Parathyroid adenoma (tissue), 2 donors: ENCODE data around the gene SHKBP1.

ENCODE experiments used
- H2AFZ ChIP-seq: fragments of 300-600 bp; sonication (generic); one replicate; pipeline ENCODE4 v1.7.0; 2017; ENCODE audit warnings: antibody characterized with exemption, mild to moderate bottlenecking
- H3K27ac ChIP-seq: fragments of 300-600 bp; sonication (generic); one replicate; pipeline ENCODE4 v1.7.0; 2017
- H3K27me3 ChIP-seq: fragments of 300-600 bp; sonication (generic); one replicate; pipeline ENCODE4 v1.7.0; 2017; ENCODE audit warnings: low read length; ENCODE audit not compliant: control insufficient read depth, insufficient read depth
- H3K36me3 ChIP-seq: fragments of 300-600 bp; sonication (generic); one replicate; pipeline ENCODE4 v1.7.0; 2017; ENCODE audit warnings: low read length; ENCODE audit not compliant: control insufficient read depth, insufficient read depth
- H3K4me1 ChIP-seq: fragments of 300-600 bp; sonication (generic); one replicate; pipeline ENCODE4 v1.7.0; 2017; ENCODE audit warnings: control low read depth
- H3K4me2 ChIP-seq: fragments of 300-600 bp; sonication (generic); one replicate; pipeline ENCODE4 v1.7.0; 2017; ENCODE audit warnings: low read length
- H3K4me3 ChIP-seq: fragments of 300-600 bp; sonication (generic); one replicate; pipeline ENCODE4 v1.7.0; 2017; ENCODE audit warnings: low read depth, low read length
- H3K79me2 ChIP-seq: fragments of 300-600 bp; sonication (generic); one replicate; pipeline ENCODE4 v1.7.0; 2017; ENCODE audit warnings: control low read depth
- H3K9ac ChIP-seq: fragments of 300-600 bp; sonication (generic); one replicate; pipeline ENCODE4 v1.7.0; 2017; ENCODE audit warnings: mild to moderate bottlenecking
- H3K9me3 ChIP-seq: fragments of 300-600 bp; sonication (generic); one replicate; pipeline ENCODE4 v1.7.0; 2017; ENCODE audit warnings: low read length; ENCODE audit not compliant: control insufficient read depth
- CTCF ChIP-seq: fragments of 300-600 bp; sonication (generic); IDR thresholded peaks from one replicate; pipeline ENCODE4 v1.7.0; 2017; ENCODE audit warnings: antibody characterized with exemption, mild to moderate bottlenecking
- donor health status: primary hyperparathyroidism.

Gene SHKBP1

GRCh38 chr19:40640744-40641143 lies 64.1 kb downstream of the SHKBP1 start:
- no peaks in the 10 kb centered on the region for H3K36me3 ChIP-seq
- no peak overlapping the region for H3K4me3 ChIP-seq
- no peaks in the 10 kb centered on the region for H3K9me3 ChIP-seq
- no peak overlapping the region for H3K4me2 ChIP-seq
- H3K79me2 ChIP-seq, result no peaks in the 10 kb centered on the region
- no peaks in the 10 kb centered on the region for H3K27me3 ChIP-seq
- no peaks in the 10 kb centered on the region for H3K4me1 ChIP-seq
- no peak overlapping the region for H3K27ac ChIP-seq
- no peak overlapping the region for H3K9ac ChIP-seq
- no peak overlapping the region for H2AFZ ChIP-seq
- TF ChIP-seq CTCF, result no peak
